ENCODE results near the gene NRGN.

Gene NRGN

DNA sequence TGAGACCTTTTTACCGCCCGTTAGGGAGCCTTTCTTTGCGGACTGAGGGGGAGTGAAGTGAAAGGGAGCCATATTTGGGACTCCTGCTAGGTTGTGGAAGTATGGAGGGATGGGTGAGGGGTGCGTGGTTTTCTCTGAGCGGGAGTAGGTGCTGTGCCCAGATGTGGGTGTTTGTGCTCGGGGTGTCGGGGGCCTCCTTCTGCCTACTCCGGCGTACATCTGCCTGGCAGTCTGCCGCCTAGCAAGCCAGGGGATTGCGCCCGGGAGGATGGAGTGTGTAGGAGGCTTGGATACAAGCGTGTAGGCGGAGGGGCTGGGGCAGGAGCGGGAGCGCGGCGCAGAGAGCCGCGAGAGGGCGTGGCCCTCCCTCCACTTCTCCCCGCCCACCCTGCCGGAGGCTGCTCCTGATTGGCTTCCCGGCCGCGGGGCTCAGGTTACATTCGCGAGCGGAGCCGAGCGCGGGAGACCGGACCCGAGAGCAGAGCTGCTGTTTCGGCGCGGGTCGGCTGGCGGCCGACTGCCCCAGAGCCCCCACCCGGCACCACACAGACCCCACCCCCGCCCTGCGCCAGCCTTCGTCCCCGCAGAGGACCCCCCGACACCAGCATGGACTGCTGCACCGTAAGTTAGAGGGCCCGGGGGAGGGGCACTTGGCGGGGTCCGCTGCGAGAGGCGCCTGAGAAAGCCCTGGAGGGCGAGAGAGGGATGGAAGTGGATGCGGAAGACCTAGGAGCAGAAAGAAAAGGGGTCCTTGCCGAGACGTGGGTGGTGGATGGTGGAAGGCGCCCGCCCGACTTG lies at the start of gene NRGN:
Gene NRGN, plus strand, starts transcription at position 464 of the 798 bp plus-strand sequence. Its CDS starts 143 bp downstream, at position 607.
- DNase-seq: no peak

DNA sequence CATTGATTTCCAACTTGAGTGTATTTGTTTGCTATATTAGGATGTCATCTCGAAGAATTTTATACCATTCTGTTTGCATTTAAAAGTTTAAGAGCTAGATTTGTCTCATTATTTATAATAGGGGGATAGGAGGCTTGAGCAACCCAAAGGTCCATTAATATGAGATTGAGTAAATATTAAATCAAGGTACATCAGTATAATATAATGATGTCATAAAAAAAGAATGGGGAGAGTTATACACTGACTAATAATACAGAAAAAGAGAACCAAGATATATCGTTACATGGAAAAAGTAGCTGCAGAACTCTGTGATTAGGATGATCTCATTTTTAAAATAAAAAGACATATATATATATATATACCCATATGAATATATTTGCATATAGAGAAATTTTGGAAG lies 46.6 kb upstream of the NRGN start:
- no peak for DNase-seq

DNA sequence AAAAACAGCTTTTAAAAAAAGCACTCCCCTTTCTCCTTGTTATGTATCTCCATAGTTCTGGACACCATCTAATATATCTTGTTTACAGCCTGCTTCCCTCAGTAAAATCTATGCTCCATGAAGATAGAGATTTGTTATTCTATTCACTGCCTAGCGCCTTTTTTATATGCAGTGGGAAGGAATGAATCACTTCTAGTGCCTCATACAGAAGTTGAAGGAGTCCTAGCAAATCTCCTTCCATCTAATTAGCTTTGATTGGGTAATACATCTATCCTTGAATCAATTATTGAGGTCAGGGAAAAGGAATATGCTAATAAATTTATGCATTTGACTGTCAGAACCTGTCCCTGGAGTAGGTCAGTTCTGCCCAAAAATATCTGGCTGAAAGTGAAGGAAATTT lies 40.2 kb upstream of the NRGN start:
- DNase-seq: no peak

DNA sequence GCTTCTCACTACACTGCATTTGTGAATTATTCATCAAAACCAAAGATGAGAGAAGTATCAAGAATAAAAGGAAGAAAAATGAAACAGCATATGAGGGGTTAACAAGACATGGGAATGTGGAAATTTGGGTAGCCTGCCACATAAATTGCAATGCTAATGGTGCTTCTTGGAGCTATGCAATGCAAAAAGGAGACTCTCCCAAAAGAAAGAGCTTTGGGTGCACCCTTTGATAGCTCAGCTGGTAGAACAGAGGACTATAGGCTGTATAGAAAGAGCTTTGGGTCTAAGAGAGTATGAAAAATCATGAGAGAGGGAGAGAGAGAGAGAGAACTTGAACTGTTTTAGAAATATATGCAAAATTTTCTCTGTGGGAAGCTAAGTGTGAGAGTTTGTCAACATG lies 39.7 kb upstream of the NRGN start:
- DNase-seq: no peak

GRCh38 chr11:124707829-124708228 lies 31.9 kb upstream of the NRGN start:
- DNase-seq: no peak

GRCh38 chr11:124712392-124712791 lies 27.4 kb upstream of the NRGN start:
- no peak for DNase-seq

DNA sequence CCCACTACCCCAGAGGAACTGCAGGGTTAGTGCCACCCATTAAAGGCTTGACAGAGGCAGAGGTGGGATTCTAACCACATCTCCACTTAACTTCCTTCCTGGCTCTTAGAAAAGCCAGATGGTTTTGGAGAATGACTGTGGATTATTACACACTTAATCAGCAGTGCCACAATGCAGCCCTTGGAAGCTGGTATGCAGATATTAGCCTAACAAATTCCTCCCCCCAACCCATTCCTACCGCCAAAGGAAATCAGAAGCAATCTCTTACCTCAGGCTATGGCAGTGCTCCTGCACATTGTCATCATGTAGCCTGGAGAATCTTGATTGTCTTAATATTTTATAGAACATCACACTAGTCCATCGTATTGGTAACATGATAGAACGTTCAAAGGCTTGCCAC lies 23.2 kb upstream of the NRGN start:
- no peak for DNase-seq

GRCh38 chr11:124717421-124717785 lies 22.3 kb upstream of the NRGN start:
- DNase-seq: no peak

- no peak for DNase-seq
These were observed 21.7 kb upstream of the NRGN start for GRCh38 chr11:124717786-124718651.

GRCh38 chr11:124718801-124719200 lies 20.9 kb upstream of the NRGN start:
- DNase-seq: no peak

DNA sequence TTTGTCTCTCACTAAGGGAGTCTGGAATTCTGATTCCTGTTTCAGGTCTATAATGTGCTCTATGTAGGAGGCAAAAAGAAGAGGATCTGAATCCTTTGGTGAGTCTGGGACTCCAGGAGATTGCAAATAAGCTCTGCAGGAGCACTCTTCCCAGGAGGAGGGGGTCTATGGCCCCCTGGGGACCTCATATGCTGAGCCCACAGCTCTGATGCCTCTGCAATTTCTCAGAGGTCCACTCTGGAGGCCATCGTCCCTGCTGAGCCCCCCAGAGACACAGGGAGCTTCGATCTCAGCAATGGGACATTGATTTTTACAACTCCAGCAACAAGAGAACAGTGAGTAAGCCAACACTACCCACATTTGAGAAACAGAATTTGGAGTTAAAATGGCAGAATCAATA lies 20.2 kb upstream of the NRGN start:
- DNase-seq: no peak

DNA sequence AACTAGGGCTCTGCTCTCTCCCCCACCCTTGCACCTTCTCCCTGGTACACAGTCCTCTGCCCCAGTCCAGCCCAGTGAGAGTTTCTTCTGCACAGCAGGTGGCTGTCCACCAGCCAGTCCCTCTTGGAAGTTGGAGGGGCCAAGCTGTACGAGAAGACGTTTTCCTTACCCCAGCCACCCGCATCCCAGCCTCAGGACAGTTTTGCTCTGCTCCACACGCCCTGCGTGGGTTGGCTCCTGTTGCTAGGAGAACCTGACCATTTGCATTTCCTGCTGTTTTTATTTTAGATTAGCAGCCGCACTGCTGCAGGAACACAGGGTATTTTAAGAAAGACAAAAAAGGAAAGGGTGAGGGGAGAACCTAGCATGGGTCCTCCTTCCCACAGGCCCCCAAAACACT lies 17.6 kb upstream of the NRGN start:
- DNase-seq: no peak

DNA sequence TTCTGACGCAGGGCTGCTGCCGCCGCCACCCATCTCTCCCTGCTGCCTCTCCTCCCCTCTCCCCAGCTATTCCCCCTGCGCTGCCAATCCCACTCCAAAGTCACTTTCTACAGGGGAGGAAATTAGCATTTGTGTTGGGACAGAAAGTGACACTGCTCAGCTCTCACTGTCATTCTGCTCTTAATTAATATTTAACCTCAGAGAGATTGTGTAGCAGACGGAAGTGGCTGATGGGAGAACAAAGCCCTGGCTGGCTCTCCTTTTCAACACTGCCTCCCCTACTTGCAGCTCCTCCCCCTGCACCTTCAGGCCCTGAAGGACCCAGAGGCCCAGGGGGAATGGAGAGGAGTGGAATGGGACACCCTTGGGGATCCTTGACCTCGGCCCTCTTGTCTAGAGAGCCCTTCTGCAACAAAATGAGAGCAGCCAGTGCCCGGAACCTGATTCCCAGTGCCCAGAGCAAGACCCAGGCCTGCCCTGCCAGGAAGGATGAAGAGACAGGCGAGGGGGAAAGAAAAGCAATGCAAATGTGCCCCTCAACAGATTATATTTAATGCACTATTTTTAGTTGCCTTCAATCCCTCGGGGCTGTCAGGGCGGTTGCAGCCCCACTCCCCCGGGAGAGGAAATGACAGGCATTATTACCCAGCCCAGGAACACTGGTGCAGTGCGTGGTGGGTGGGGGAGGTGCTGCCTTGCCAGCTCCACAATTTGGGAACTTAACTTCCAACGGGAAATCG lies 14.6 kb upstream of the NRGN start:
- DNase-seq: no peak

DNA sequence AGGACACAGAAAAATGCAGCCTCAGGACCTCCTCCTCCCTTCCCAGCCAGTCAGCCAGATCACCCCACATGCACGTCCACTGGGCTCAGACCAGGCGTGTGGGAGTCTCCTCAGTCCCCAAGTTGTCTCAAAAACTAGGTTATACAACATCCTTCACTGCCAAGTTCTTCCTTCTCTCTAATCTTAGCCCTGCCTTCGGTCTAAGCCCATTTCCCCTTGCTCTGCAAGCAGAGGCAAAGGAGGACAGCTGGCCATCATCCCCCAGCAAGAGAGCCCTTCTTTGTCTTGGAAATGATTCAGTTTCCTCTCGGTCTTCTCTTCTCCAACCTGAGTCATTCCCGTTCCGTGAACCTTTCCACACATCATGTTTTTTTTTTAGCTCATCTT lies 14.0 kb upstream of the NRGN start:
- DNase-seq: no peak

DNA sequence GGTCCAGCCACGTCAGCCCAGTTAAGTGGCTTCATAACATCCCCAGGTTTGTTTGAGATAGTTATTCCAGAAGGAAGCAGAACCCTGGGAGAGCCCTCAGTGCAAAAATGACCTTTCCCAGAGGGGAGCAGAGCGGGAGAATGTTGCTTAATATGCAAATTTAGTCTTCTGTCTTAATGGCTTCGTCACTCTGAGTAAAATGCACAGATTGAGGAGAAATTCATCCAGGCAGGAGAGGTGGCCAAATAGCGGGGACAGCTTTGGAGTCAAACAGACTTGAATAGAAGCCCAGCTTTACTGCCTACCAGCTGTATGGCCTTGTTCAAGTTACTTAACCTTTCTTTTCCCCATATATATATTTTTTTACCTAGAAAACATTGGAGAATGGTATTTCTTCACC lies 12.3 kb upstream of the NRGN start:
- no peak for DNase-seq

DNA sequence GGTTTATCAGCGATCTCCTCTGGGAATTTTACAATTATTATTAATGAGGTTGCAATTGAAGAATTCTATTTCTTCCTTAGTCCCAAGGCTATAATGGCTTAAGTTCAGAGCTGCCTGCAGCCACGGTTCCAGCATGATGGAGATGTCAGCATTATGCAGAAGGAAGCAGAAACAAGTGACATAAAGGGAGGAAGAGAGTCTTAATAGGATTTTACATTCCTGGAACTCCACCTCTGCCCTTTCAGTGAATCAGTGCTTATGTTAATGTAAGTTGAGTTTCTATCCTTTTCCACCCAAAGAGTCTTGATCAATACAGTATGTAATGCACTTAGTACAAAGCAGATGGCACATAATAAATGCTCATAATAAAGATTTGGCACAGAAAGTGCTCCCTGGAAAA lies 11.6 kb upstream of the NRGN start:
- DNase-seq: no peak

- no peak for DNase-seq
These were observed 10.2 kb upstream of the NRGN start for GRCh38 chr11:124729571-124729970.

- no peak for DNase-seq
These were observed 7.5 kb upstream of the NRGN start for GRCh38 chr11:124732230-124732629.

DNA sequence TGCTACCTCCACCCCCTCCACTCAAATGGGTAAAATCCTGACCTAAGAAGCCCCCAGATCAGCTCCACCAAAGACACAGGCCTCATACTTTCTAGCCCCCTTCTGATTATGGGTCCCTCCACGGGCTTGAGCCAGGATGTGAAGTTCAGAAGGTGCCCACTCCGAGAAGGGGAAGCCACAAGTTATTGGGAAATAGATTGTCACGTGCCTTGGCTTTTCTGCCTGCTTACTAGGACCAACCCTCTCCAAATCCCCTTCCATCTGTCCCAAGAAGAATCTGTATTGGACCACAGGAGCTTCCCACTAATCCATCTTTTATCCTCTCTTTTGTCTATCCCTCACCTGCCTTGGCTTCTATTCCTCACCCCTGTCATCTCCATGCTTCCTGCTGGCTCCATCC lies 3.0 kb upstream of the NRGN start:
- no peak for DNase-seq

GRCh38 chr11:124737638-124738305 lies 2.0 kb upstream of the NRGN start:
- no peak for DNase-seq

GRCh38 chr11:124738713-124739478 lies 846 bp upstream of the NRGN start:
- DNase-seq: no peak

DNA sequence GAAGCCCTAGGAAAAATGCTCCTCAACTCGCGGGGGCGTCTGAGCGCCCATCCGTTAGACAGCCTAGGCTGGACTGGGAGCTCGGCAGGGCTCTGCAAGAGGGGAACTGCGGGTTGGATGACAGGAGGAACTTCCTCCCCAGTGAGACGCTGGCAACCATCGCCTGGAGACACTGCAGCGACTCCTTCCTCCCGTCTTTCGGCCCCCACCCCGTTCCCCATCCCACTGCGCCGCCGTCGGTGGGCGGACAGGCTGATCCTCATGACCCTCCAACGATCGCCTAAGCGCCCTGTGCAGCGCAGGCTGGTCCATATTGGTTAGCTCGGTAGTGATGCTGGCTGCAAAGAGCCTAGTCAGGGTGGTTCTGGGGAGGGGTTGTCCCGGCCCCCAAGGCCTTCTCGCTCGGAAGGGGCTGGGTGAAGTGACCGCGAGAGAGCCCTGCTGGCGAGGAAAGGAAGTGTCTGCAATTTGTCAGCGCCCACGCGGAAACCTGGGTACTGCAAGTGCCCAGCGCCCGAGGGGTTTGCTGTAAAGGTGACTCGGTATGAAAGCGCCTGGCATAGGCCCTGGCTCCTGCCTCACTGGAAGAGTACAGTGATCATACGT lies 638 bp downstream of the NRGN start:
- DNase-seq: no peak

Measured in SIG-M5 (cell line).